Mesothelial cell of epicardium (in vitro differentiated cells): Measurements from ENCODE around the gene CRKL. TPM values are rescaled to one million over a fixed set of nuclear protein-coding genes. Genes with fewer than 3 reads are reported as not detected.
"Not testable (repeated sequence)": the region's sequence is repeated elsewhere in the genome, so short reads cannot be mapped to it uniquely, and the experiment has no call there.

Experiments
- DNase-seq, 2 experiments: peaks; one replicate each; pipeline ENCODE4 v3.0.0; 2021; ENCODE audit warnings: low spot score in 2 of 2; ENCODE audit not compliant: unreplicated experiment in 2 of 2
- H3K27ac Mint-ChIP-seq: 2 replicates; pipeline ENCODE4 v1.8.0; 2021; ENCODE audit warnings: mixed read lengths
- H3K27me3 Mint-ChIP-seq: 2 replicates; pipeline ENCODE4 v1.8.0; 2021; ENCODE audit warnings: low read depth, mixed read lengths
- H3K36me3 Mint-ChIP-seq: 2 replicates; pipeline ENCODE4 v1.8.0; 2021; ENCODE audit warnings: mixed read lengths
- H3K4me1 Mint-ChIP-seq: 2 replicates; pipeline ENCODE4 v1.8.0; 2021; ENCODE audit warnings: mixed read lengths
- H3K4me3 Mint-ChIP-seq: 2 replicates; pipeline ENCODE4 v1.8.0; 2021; ENCODE audit warnings: mild to moderate bottlenecking, moderate library complexity, mixed read lengths
- H3K9me3 Mint-ChIP-seq: 2 replicates; pipeline ENCODE4 v1.8.0; 2021; ENCODE audit warnings: mixed read lengths
- CTCF ChIP-seq: fragments of 200-600 bp; sonication (generic); IDR thresholded peaks from one replicate; pipeline ENCODE4 v1.5.0; 2021; ENCODE audit warnings: antibody characterized with exemption; ENCODE audit not compliant: unreplicated experiment
- total RNA-seq: library from RNA; stranded (reverse); gene quantifications from 3 replicates; pipeline ENCODE4 v1.2.1, GENCODE V29; 2021

Gene CRKL
- total RNA-seq, 1 donor from 2014 or later, result 75.1 TPM

DNA sequence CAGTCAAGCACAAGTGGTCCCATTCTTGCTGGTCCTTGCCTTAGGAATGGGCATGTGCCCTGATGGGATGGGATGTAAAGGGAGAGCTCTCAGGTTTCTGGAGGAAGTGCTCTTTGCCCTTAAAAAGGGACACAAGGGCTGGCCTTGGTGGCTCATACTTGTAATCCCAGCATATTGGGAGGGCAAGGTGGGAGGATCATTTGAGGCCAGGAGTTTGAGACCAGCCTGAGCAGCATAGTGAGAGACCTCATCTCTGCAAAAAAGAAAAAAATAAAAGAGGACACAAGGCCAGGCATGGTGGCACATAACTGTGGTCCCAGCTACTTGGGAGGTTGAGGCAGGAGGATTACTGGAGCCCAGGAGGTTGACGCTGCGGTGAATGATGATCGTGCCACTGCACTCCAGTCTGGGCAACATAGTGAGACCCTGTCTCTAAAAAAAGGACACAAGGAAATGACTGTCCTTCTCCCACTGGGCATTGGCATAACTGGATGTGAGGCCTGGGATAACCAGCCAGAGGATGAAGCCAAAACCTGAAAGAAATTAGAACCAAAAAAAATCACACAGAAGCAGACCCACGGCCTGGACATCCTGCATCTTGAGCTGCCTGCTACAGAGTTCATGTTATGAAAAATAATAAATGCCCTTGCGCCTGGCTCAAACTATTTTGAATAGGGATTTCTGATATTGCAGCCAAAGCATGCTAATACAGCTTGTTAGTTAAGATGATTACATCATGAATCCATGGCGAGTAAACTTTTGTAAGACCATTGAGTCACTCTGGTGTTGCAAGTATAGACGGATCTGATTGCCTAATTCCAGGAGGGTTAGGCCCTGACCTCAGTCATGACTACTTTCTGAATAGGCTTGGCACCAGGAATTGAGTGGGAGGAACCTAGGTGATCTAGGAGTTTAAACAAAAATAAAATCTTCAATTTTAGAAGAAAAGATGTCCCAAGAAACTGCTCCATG, 12.9 kb upstream of the CRKL start:
- Mint-ChIP-seq H3K4me3 (no peak overlapping the region), H3K27me3 (peaks cover 3% of the 10 kb centered on the region), H3K4me1 (no peaks in the 10 kb centered on the region), H3K36me3 (no peaks in the 10 kb centered on the region), H3K9me3 (no peaks in the 10 kb centered on the region), H3K27ac (no peak overlapping the region)
- no peak for DNase-seq
- no peak for TF ChIP-seq CTCF

DNA sequence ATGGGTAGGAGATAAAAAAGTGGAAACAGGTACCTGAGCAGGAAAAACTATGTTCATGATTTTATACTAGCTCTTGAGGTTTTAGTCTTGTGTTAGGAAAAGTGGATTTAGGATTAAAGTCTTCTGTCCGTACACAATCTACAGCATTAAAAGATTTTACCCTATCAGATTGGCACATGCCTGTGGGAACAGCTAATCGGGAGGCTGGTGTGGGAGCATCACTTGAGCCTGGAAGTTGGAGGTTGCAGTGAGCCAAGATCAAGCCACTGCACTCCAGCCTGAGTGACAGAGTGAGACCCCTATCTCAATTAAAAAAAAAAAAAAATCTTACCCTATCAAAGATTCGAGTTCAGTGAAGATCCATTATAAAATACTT, 12.2 kb upstream of the CRKL start:
- no peak for TF ChIP-seq CTCF
- DNase-seq, result no peak
- Mint-ChIP-seq H3K36me3 (no peaks in the 10 kb centered on the region), H3K4me3 (no peak overlapping the region), H3K9me3 (no peaks in the 10 kb centered on the region), H3K4me1 (no peaks in the 10 kb centered on the region), H3K27me3 (peaks cover 3% of the 10 kb centered on the region), H3K27ac (no peak overlapping the region)

- no peak overlapping the region for H3K4me3 Mint-ChIP-seq
- no peaks in the 10 kb centered on the region for H3K36me3 Mint-ChIP-seq
- no peak for TF ChIP-seq CTCF
- no peaks in the 10 kb centered on the region for H3K4me1 Mint-ChIP-seq
- peaks cover 3% of the 10 kb centered on the region for H3K27me3 Mint-ChIP-seq
- DNase-seq, result no peak
- no peaks in the 10 kb centered on the region for H3K9me3 Mint-ChIP-seq
- no peak overlapping the region for H3K27ac Mint-ChIP-seq
Observed at GRCh38 chr22:20905415-20906386, 11.5 kb upstream of the CRKL start.

DNA sequence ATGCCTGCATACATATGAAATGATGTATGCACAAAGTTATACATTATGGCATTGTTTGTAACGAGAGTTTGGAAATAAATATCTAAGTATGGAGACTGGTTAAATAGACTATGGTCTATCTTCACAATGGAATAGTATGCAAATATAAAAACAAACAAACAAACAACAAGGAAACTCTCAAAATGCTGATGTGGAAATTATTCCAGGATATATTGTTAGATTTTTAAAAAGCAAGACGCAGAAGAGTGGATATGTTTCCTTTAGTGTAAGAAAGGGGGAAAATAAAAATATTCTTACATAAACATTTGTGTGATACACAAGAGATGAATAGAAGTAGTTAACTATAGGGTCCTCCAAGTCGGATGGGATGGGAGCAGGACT, 10.8 kb upstream of the CRKL start:
- no peak for TF ChIP-seq CTCF
- H3K4me1 Mint-ChIP-seq, result no peaks in the 10 kb centered on the region
- no peak for DNase-seq
- peaks cover 3% of the 10 kb centered on the region for H3K27me3 Mint-ChIP-seq
- H3K4me3 Mint-ChIP-seq, result no peak overlapping the region
- H3K36me3 Mint-ChIP-seq, result no peaks in the 10 kb centered on the region
- H3K27ac Mint-ChIP-seq, result no peak overlapping the region
- no peaks in the 10 kb centered on the region for H3K9me3 Mint-ChIP-seq

GRCh38 chr22:20908717-20909116, 8.5 kb upstream of the CRKL start:
- DNase-seq, H3K4me1 Mint-ChIP-seq, H3K27me3 Mint-ChIP-seq, H3K9me3 Mint-ChIP-seq, H3K27ac Mint-ChIP-seq, H3K4me3 Mint-ChIP-seq, H3K36me3 Mint-ChIP-seq: not testable (repeated sequence)
